ENCODE measurements around the gene RNF4. TPM values are rescaled to one million over a fixed set of nuclear protein-coding genes. Genes with fewer than 3 reads are reported as not detected.

Gene RNF4
- total and polyA plus RNA-seq, 10 donors: 22.0 to 82.5 (median 63.1) TPM

DNA sequence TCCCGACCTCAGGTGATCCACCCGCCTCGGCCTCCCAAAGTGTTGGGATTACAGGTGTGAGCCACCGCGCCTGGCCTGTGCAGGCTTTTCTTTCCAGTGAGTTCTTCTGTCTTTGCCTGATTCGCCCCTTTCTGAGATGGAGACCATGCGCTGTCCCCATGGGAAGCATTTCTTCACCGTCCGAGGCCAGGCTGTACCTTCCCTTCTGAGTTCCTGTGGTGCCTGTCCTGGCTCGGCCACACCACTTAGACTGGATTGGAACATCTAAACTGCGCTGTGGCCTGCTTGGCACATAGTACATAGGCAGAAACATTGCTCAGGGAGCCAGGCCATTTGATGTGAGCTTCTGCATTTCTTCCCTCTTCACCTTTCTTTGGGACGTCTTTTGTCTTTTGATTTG is 91.3 kb downstream of the RNF4 start:
- WGBS, 5 donors: 90 to 95% (median 93%) methylated on average over 12 of the region's 12 CpGs
- H3K9me3 ChIP-seq: no peaks in the 10 kb centered on the region
- no peak overlapping the region for H3K27ac ChIP-seq
- intact Hi-C loops (cut with DNase I; ENCODE audit: low total_unique reads): no loop called here
- TF ChIP-seq POLR2AphosphoS5 (IDR thresholded peaks at IDR 0.05): no peak
- TF ChIP-seq POLR2A (IDR thresholded peaks at IDR 0.05): no peak
- TF ChIP-seq, protein P1, sequence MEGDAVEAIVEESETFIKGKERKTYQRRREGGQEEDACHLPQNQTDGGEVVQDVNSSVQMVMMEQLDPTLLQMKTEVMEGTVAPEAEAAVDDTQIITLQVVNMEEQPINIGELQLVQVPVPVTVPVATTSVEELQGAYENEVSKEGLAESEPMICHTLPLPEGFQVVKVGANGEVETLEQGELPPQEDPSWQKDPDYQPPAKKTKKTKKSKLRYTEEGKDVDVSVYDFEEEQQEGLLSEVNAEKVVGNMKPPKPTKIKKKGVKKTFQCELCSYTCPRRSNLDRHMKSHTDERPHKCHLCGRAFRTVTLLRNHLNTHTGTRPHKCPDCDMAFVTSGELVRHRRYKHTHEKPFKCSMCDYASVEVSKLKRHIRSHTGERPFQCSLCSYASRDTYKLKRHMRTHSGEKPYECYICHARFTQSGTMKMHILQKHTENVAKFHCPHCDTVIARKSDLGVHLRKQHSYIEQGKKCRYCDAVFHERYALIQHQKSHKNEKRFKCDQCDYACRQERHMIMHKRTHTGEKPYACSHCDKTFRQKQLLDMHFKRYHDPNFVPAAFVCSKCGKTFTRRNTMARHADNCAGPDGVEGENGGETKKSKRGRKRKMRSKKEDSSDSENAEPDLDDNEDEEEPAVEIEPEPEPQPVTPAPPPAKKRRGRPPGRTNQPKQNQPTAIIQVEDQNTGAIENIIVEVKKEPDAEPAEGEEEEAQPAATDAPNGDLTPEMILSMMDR (IDR thresholded peaks at IDR 0.05 in 8 of 11, conservative IDR thresholded peaks at IDR 0.05 in 3 of 11): no peak
- H3K36me3 ChIP-seq: peaks cover 0 to 58% (median 0%) of the 10 kb centered on the region in 6 donors
- no peak overlapping the region for H3K4me3 ChIP-seq
- DNase-seq: no peak
- H3K27me3 ChIP-seq (replicated peaks in 1 of 7): no peaks in the 10 kb centered on the region
- peaks cover 0 to 80% (median 13%) of the 10 kb centered on the region in 6 donors for H3K4me1 ChIP-seq

Other genes starting within 250 kb of the RNF4 start
- 10 to 100 TPM; 16.2 to 22.4 (median 19.2) TPM for gene HAUS3, start 227.0 kb upstream of the RNF4 start, total RNA-seq
- gene HAUS3, start 227.0 kb upstream of the RNF4 start, polyA plus RNA-seq: 10 to 100 TPM; 10.3 to 15.0 (median 13.0) TPM
- 1 to 10 TPM; 1.9 to 3.5 (median 2.9) TPM for gene POLN, start 227.0 kb upstream of the RNF4 start, total RNA-seq
- 1 to 10 TPM; 1.2 to 1.5 (median 1.5) TPM for gene POLN, start 227.0 kb upstream of the RNF4 start, polyA plus RNA-seq
- gene MXD4, start 207.0 kb upstream of the RNF4 start, total RNA-seq: 100 to 1,000 TPM in 5 of 7 donors, 10 to 100 TPM in 2; 51.8 to 128 (median 112) TPM
- gene MXD4, start 207.0 kb upstream of the RNF4 start, polyA plus RNA-seq: 100 to 1,000 TPM in 1 of 3 donors, 10 to 100 TPM in 2; 36.0 to 103 (median 38.4) TPM
- gene ZFYVE28, start 50.5 kb upstream of the RNF4 start, total RNA-seq: 10 to 100 TPM; 11.2 to 31.3 (median 15.7) TPM
- 1 to 10 TPM; 2.7 to 8.5 (median 7.8) TPM for gene ZFYVE28, start 50.5 kb upstream of the RNF4 start, polyA plus RNA-seq
- gene CFAP99, start 50.2 kb upstream of the RNF4 start, total RNA-seq: under 1 TPM in 1 of 7 donors, not detected in 6; 0.22 TPM
- gene CFAP99, start 50.2 kb upstream of the RNF4 start, polyA plus RNA-seq: under 1 TPM in 1 of 3 donors, not detected in 2; 0.13 TPM
- 10 to 100 TPM; 31.1 to 37.7 (median 32.0) TPM for gene FAM193A, start 67.5 kb downstream of the RNF4 start, total RNA-seq
- gene FAM193A, start 67.5 kb downstream of the RNF4 start, polyA plus RNA-seq: 10 to 100 TPM in 1 of 3 donors, 1 to 10 TPM in 2; 6.2 to 11.6 (median 7.0) TPM

All from spleen (tissue), 11 donors.